ENCODE results near the gene POLG2.
"Not testable (repeated sequence)": the region's sequence is repeated elsewhere in the genome, so short reads cannot be mapped to it uniquely, and the experiment has no call there.

GRCh38 chr17:64439521-64439920 lies 57.3 kb downstream of the POLG2 start:
- TF ChIP-seq CTCF, POLR2A (IDR thresholded peaks at IDR 0.05): not testable (repeated sequence)
